Pancreas (tissue), 10 donors: ENCODE results near the gene BPTF. TPM values are rescaled to one million over a fixed set of nuclear protein-coding genes. Genes with fewer than 3 reads are reported as not detected.
"Not testable (repeated sequence)": the region's sequence is repeated elsewhere in the genome, so short reads cannot be mapped to it uniquely, and the experiment has no call there.

ENCODE experiments used
- ATAC-seq, 4 donors: fragments of 200-7000 bp; cut with Tn5 transposase; one replicate each; pipeline versions ENCODE4 v1.8.0 to v1.9.1; 2020; ENCODE audit warnings: mild to moderate bottlenecking in 4 of 4, moderate library complexity in 4 of 4
- DNase-seq, 6 donors: peaks; one replicate each; pipeline ENCODE4 v3.0.0-alpha.2; 2020
- FAIRE-seq: peaks from 2 replicates; lab custom pipeline; 2012; peaks lifted over from hg19 to GRCh38; lab: Jason Lieb, UNC
- H3K27ac ChIP-seq, 4 donors: fragments of 200-600 bp; sonication (generic); 1 replicate in 3 of 4; 2 replicates in 1 of 4; pipeline versions ENCODE4 v1.5.0 to v1.8.0; 2020
- H3K27me3 ChIP-seq, 4 donors: fragments of 200-600 bp; one replicate each; pipeline ENCODE4 v1.8.0; 2021
- H3K36me3 ChIP-seq, 3 donors: fragments of 200-600 bp; sonication (generic) in 1 of 3; one replicate each; pipeline versions ENCODE4 v1.5.0 to v1.8.0; 2020 to 2021
- H3K4me1 ChIP-seq, 3 donors: fragments of 200-600 bp; one replicate each; pipeline ENCODE4 v1.8.0; 2021
- H3K4me3 ChIP-seq, 4 donors: fragments of 200-600 bp; sonication (generic) in 2 of 4; one replicate each; pipeline versions ENCODE4 v1.5.0 to v1.8.0; 2020 to 2021
- H3K9me3 ChIP-seq, 4 donors: fragments of 200-600 bp; one replicate each; pipeline ENCODE4 v1.8.0; 2021
- WGBS, 2 donors: extraction: QIAGEN DNeasy Blood & Tissue Kit; methylation state at CpG; one replicate each; pipeline ENCODE4 v1.1.7; 2013; 5-methylcytosine and 5-hydroxymethylcytosine counted together
- intact Hi-C, 3 donors: fragments of 100-400 bp; cut with DNase I; formaldehyde crosslinking; loops; one replicate each; pipeline versions ENCODE4 v1.11.1 to v1.14.2; 2022
- polyA plus RNA-seq, 2 donors: library from polyadenylated mRNA; stranded (reverse); fragments of 200-250 nt; gene quantifications; one replicate each; pipeline ENCODE4 v1.2.3, GENCODE V29; 2013
- total RNA-seq, 6 donors: library from RNA; stranded (reverse); fragmentation: NEBNext Ultra II Directional in 4 of 6; extraction: Animal tissue kit (Norgen Biotek cat#: 25700) in 4 of 6; gene quantifications; one replicate each; pipeline versions ENCODE4 v1.2.1 to v1.2.4, GENCODE V29; 2021 to 2023
- TF ChIP-seq, protein P1 (sequence below), 4 donors: fragments of 200-600 bp; sonication (generic) in 3 of 4; IDR thresholded peaks; one replicate each; pipeline versions ENCODE4 v1.5.0 to v1.8.0; 2021; ENCODE audit warnings: antibody characterized with exemption in 4 of 4
- donor health status: healthy with polysubstance abuse.
- donor health status: DM: no; HTN: no; CAD: no; lungs with moderate emphysema.
- donor health status: DM: no; HTN: no; CAD: no.
- donor health status: control.
- donor health status: control.
- donor health status: Bipolar disorder and iron deficiency.
- donor health status: DM: yes; HTN: yes; CAD: no.
- donor health status: DM: no; HTN: no; CAD: no.
- donor health status: DM: no; HTN: no; CAD: no.
- donor health status: DM: yes; HTN: yes; CAD: no.

Gene BPTF
- total and polyA plus RNA-seq, 8 donors = 15.5 to 59.1 (median 34.1) TPM

GRCh38 chr17:67842648-67843047 is 17.3 kb downstream of the BPTF start:
- DNase-seq (no peak), ATAC-seq (no peak), FAIRE-seq (no peak)
- Histone ChIP-seq H3K36me3 (no peaks in the 10 kb centered on the region), H3K27ac (no peak overlapping the region), H3K9me3 (no peaks in the 10 kb centered on the region), H3K4me1 (peaks cover 0 to 6% (median 0%) of the 10 kb centered on the region in 3 donors), H3K4me3 (no peak overlapping the region), H3K27me3 (no peaks in the 10 kb centered on the region)
- TF ChIP-seq, protein P1, sequence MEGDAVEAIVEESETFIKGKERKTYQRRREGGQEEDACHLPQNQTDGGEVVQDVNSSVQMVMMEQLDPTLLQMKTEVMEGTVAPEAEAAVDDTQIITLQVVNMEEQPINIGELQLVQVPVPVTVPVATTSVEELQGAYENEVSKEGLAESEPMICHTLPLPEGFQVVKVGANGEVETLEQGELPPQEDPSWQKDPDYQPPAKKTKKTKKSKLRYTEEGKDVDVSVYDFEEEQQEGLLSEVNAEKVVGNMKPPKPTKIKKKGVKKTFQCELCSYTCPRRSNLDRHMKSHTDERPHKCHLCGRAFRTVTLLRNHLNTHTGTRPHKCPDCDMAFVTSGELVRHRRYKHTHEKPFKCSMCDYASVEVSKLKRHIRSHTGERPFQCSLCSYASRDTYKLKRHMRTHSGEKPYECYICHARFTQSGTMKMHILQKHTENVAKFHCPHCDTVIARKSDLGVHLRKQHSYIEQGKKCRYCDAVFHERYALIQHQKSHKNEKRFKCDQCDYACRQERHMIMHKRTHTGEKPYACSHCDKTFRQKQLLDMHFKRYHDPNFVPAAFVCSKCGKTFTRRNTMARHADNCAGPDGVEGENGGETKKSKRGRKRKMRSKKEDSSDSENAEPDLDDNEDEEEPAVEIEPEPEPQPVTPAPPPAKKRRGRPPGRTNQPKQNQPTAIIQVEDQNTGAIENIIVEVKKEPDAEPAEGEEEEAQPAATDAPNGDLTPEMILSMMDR (IDR thresholded peaks at IDR 0.05) = no peak
- intact Hi-C loops = no loop called here

DNA sequence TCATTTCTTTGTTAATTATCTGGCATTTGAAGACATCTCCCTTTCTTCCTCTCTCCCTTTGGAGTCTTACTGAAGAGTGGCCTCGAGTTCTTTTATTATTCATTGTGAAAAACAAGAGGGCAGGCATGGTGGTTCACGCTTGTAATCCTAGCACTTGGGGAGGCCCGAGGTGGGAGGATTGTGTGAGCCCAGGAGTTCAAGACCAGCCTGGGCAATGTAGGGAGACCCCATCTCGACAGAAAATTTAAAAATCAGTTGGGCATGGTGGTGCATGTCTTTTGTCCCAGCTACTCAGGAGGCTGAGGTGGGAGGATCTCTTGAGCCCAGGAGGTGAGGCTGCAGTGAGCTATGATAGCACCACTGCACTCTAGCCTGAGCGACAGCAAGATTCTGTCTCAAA is 20.1 kb downstream of the BPTF start:
- no peaks in the 10 kb centered on the region for H3K27me3 ChIP-seq
- no peaks in the 10 kb centered on the region for H3K9me3 ChIP-seq
- 91 to 94% methylated on average over 5 of the region's 5 CpGs for WGBS, 2 donors
- DNase-seq = no peak
- TF ChIP-seq, protein P1 (IDR thresholded peaks at IDR 0.05) = no peak
- no peaks in the 10 kb centered on the region for H3K36me3 ChIP-seq
- H3K4me1 ChIP-seq = peaks cover 0 to 6% (median 0%) of the 10 kb centered on the region in 3 donors
- no peak overlapping the region for H3K4me3 ChIP-seq
- intact Hi-C loops = no loop called here
- FAIRE-seq = no peak
- no peak overlapping the region for H3K27ac ChIP-seq
- no peak for ATAC-seq

DNA sequence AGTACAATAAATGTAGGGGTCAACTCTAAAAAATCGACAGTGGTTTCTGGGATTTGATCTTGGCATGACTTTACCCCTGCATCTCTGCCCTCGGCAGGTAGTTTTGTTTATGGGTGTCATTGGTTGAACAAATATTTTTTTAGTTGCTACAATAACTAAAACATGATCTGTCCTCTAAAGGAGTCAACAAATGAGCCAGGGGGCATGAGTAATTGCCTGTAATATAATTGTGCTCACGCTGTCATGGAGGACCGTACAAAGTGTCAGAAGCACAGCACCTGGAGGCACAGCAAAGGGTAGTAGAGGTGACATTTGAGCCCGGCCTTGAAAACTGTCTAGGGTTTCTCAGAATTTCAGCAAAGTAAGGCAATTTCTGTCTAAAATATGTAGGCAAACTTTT is 22.9 kb downstream of the BPTF start:
- H3K9me3 ChIP-seq, H3K4me1 ChIP-seq, H3K27me3 ChIP-seq, FAIRE-seq, DNase-seq, intact Hi-C loops, H3K27ac ChIP-seq, H3K4me3 ChIP-seq, ATAC-seq, H3K36me3 ChIP-seq: not testable (repeated sequence)
- 78 to 80% methylated on average over 5 of the region's 5 CpGs for WGBS, 2 donors

GRCh38 chr17:67848846-67849245 is 23.5 kb downstream of the BPTF start:
- H3K27ac ChIP-seq, intact Hi-C loops, H3K4me1 ChIP-seq, H3K27me3 ChIP-seq, DNase-seq, H3K36me3 ChIP-seq, H3K4me3 ChIP-seq, FAIRE-seq, ATAC-seq, H3K9me3 ChIP-seq: not testable (repeated sequence)
- 93 to 94% methylated on average over 3 of the region's 3 CpGs for WGBS, 2 donors

DNA sequence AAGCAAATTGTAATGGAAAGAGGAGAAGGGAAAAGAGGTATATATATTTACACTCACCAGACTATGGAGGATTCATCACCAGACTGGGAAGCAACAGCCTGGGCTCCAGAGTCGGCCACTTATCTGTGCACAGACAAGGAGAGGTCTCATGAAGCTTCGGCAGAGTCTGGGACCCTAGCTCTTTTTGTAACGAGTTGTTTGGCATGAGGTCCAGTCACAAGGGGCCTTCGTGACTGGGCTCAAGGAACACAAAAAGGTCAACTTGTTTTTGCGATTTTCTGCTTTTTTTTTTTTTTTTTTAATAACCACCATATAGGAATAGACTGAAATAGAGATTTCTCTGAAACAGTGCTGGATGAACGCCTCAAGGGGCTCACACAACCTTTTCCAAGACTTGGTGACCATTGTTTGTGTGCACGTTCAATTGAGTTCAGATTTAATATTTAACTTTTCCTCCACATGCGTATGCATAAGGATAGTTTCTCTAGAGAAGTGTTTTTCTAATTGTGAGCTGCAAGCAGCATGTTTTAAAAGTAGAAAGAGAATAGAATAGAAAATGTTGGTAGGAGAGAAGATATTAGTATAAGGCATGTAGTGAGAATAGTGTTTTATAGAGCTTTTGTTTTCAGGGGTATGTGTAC is 25.8 kb downstream of the BPTF start:
- intact Hi-C loops = no loop called here
- no peaks in the 10 kb centered on the region for H3K27me3 ChIP-seq
- H3K36me3 ChIP-seq = no peaks in the 10 kb centered on the region
- 49 to 50% methylated on average over 8 of the region's 8 CpGs for WGBS, 2 donors
- TF ChIP-seq, protein P1 (IDR thresholded peaks at IDR 0.05) = no peak
- FAIRE-seq (no peak), ATAC-seq (no peak), DNase-seq (no peak)
- H3K27ac ChIP-seq = no peak overlapping the region
- H3K4me1 ChIP-seq = peaks cover 0 to 10% (median 7%) of the 10 kb centered on the region in 3 donors
- H3K4me3 ChIP-seq = no peak overlapping the region
- H3K9me3 ChIP-seq = no peaks in the 10 kb centered on the region

DNA sequence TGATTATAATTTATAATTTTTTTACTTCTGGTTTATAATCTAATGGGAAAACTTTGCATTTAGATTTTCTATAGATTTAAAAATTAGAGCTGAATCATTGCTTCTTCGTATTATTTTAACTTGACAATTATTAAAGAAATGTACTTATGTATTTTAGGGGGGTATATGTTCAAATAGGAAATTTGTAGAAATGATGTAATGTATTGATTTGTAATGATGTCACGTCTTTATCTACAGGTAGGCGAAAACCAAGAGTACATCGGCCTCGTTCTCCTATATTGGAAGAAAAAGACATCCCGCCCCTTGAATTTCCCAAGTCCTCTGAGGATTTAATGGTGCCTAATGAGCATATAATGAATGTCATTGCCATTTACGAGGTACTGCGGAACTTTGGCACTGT is 28.4 kb downstream of the BPTF start:
- Histone ChIP-seq H3K36me3 (no peaks in the 10 kb centered on the region), H3K27me3 (no peaks in the 10 kb centered on the region), H3K4me3 (no peak overlapping the region), H3K9me3 (no peaks in the 10 kb centered on the region), H3K27ac (no peak overlapping the region), H3K4me1 (peaks cover 0 to 12% (median 7%) of the 10 kb centered on the region in 3 donors)
- no peak for DNase-seq
- intact Hi-C loops = no loop called here
- TF ChIP-seq, protein P1 (IDR thresholded peaks at IDR 0.05) = no peak
- FAIRE-seq = no peak
- no peak for ATAC-seq
- 91 to 93% methylated on average over 8 of the region's 8 CpGs for WGBS, 2 donors
